ENCODE data around the gene ASB10.

ASB10 gene

GRCh38 chr7:151166629-151167196, 20.3 kb downstream of the ASB10 start:
- no peak overlapping the region for H2BK120ac ChIP-seq (ENCODE audit: insufficient read depth, low read length, poor library complexity)
- no peak overlapping the region for H3K14ac ChIP-seq (ENCODE audit: low read length)
- H2BK12ac ChIP-seq (ENCODE audit: low read length): no peak overlapping the region
- no peak overlapping the region for H3K27ac ChIP-seq (ENCODE audit: low read depth, low read length)
- no peak overlapping the region for H4K91ac ChIP-seq (ENCODE audit: low read depth, low read length)
- H4K12ac ChIP-seq (ENCODE audit: low read depth, low read length): no peak overlapping the region
- peaks cover 52% of the 10 kb centered on the region for H3K27me3 ChIP-seq (ENCODE audit: insufficient read depth, low read length)
- H3K23ac ChIP-seq (ENCODE audit: low read length): no peak overlapping the region
- no peaks in the 10 kb centered on the region for H3K36me3 ChIP-seq (ENCODE audit: control insufficient read depth in 1 of 2, insufficient read depth in 2 of 2, low read length in 2 of 2)
- H3K9ac ChIP-seq (ENCODE audit: low read length): no peak overlapping the region
- no peak overlapping the region for H4K8ac ChIP-seq (ENCODE audit: low read depth, low read length)
- peak overlapping the region; percentile 56 for H2AFZ ChIP-seq (ENCODE audit: insufficient read depth, low read length, poor library complexity)
- H2AK5ac ChIP-seq (ENCODE audit: low read length): no peak overlapping the region
- peaks cover 9% of the 10 kb centered on the region for H3K9me3 ChIP-seq (ENCODE audit: insufficient read depth, low read depth, low read length)
- DNase-seq: peak in 1 of 2 donors; percentile 21
- no peaks in the 10 kb centered on the region for H3K79me2 ChIP-seq (ENCODE audit: control insufficient read depth, insufficient read depth, low read length, poor library complexity)
- H2BK5ac ChIP-seq (ENCODE audit: low read depth, low read length, poor library complexity): no peak overlapping the region
- H3K4me3 ChIP-seq (ENCODE audit: low read depth, low read length): no peak overlapping the region
- peaks cover 5 to 8% of the 10 kb centered on the region in 2 experiments for H3K4me1 ChIP-seq (ENCODE audit: control insufficient read depth in 1 of 2, insufficient read depth in 2 of 2, low read length in 2 of 2)
- no peak overlapping the region for H3K4ac ChIP-seq (ENCODE audit: low read depth, low read length)
- no peak overlapping the region for H3K18ac ChIP-seq (ENCODE audit: low read length)
- no CpG with 5 or more reads among the region's 31 CpGs for WGBS (ENCODE audit: extremely low coverage, insufficient coverage, insufficient read length)
- H3K79me1 ChIP-seq (ENCODE audit: low read length): no peaks in the 10 kb centered on the region
- H3K4me2 ChIP-seq (ENCODE audit: low read length): peak overlapping the region; percentile 85

- H3K9me3 ChIP-seq (ENCODE audit: insufficient read depth, low read depth, low read length): no peaks in the 10 kb centered on the region
- no peak overlapping the region for H3K23ac ChIP-seq (ENCODE audit: low read length)
- no CpG with 5 or more reads among the region's 1 CpG for WGBS (ENCODE audit: extremely low coverage, insufficient coverage, insufficient read length)
- H3K18ac ChIP-seq (ENCODE audit: low read length): no peak overlapping the region
- no peak overlapping the region for H2BK5ac ChIP-seq (ENCODE audit: low read depth, low read length, poor library complexity)
- H3K9ac ChIP-seq (ENCODE audit: low read length): no peak overlapping the region
- no peak overlapping the region for H4K91ac ChIP-seq (ENCODE audit: low read depth, low read length)
- no peaks in the 10 kb centered on the region for H3K79me1 ChIP-seq (ENCODE audit: low read length)
- H2BK120ac ChIP-seq (ENCODE audit: insufficient read depth, low read length, poor library complexity): no peak overlapping the region
- H4K12ac ChIP-seq (ENCODE audit: low read depth, low read length): no peak overlapping the region
- H2BK12ac ChIP-seq (ENCODE audit: low read length): no peak overlapping the region
- peaks cover 23% of the 10 kb centered on the region for H3K27me3 ChIP-seq (ENCODE audit: insufficient read depth, low read length)
- H3K14ac ChIP-seq (ENCODE audit: low read length): no peak overlapping the region
- H3K4me2 ChIP-seq (ENCODE audit: low read length): no peak overlapping the region
- no peak overlapping the region for H3K27ac ChIP-seq (ENCODE audit: low read depth, low read length)
- H3K4me3 ChIP-seq (ENCODE audit: low read depth, low read length): no peak overlapping the region
- no peaks in the 10 kb centered on the region for H3K36me3 ChIP-seq (ENCODE audit: control insufficient read depth in 1 of 2, insufficient read depth in 2 of 2, low read length in 2 of 2)
- no peak for DNase-seq
- no peak overlapping the region for H2AFZ ChIP-seq (ENCODE audit: insufficient read depth, low read length, poor library complexity)
- H3K4ac ChIP-seq (ENCODE audit: low read depth, low read length): no peak overlapping the region
- peaks cover 0 to 2% of the 10 kb centered on the region in 2 experiments for H3K4me1 ChIP-seq (ENCODE audit: control insufficient read depth in 1 of 2, insufficient read depth in 2 of 2, low read length in 2 of 2)
- H3K79me2 ChIP-seq (ENCODE audit: control insufficient read depth, insufficient read depth, low read length, poor library complexity): no peaks in the 10 kb centered on the region
- no peak overlapping the region for H2AK5ac ChIP-seq (ENCODE audit: low read length)
- H4K8ac ChIP-seq (ENCODE audit: low read depth, low read length): no peak overlapping the region
Observed at GRCh38 chr7:151161757-151162156, 25.3 kb downstream of the ASB10 start.

- H4K91ac ChIP-seq (ENCODE audit: low read depth, low read length): no peak overlapping the region
- H4K8ac ChIP-seq (ENCODE audit: low read depth, low read length): no peak overlapping the region
Observed at GRCh38 chr7:151157645-151158329, 29.3 kb downstream of the ASB10 start.

GRCh38 chr7:151152643-151153513, 34.2 kb downstream of the ASB10 start:
- Histone ChIP-seq H4K8ac (ENCODE audit: low read depth, low read length) (no peak overlapping the region), H2AK5ac (ENCODE audit: low read length) (no peak overlapping the region), H2BK12ac (ENCODE audit: low read length) (no peak overlapping the region), H3K9me3 (ENCODE audit: insufficient read depth, low read depth, low read length) (no peaks in the 10 kb centered on the region), H3K27me3 (ENCODE audit: insufficient read depth, low read length) (no peaks in the 10 kb centered on the region), H3K14ac (ENCODE audit: low read length) (no peak overlapping the region), H3K4ac (ENCODE audit: low read depth, low read length) (no peak overlapping the region), H3K4me1 (ENCODE audit: control insufficient read depth in 1 of 2, insufficient read depth in 2 of 2, low read length in 2 of 2) (no peaks in the 10 kb centered on the region), H2BK5ac (ENCODE audit: low read depth, low read length, poor library complexity) (no peak overlapping the region), H3K36me3 (ENCODE audit: control insufficient read depth in 1 of 2, insufficient read depth in 2 of 2, low read length in 2 of 2) (no peaks in the 10 kb centered on the region), H3K23ac (ENCODE audit: low read length) (no peak overlapping the region), H2AFZ (ENCODE audit: insufficient read depth, low read length, poor library complexity) (no peak overlapping the region), H4K12ac (ENCODE audit: low read depth, low read length) (no peak overlapping the region), H3K4me3 (ENCODE audit: low read depth, low read length) (no peak overlapping the region), H3K79me2 (ENCODE audit: control insufficient read depth, insufficient read depth, low read length, poor library complexity) (no peaks in the 10 kb centered on the region), H3K27ac (ENCODE audit: low read depth, low read length) (no peak overlapping the region), H3K18ac (ENCODE audit: low read length) (no peak overlapping the region), H3K4me2 (ENCODE audit: low read length) (no peak overlapping the region), H3K9ac (ENCODE audit: low read length) (no peak overlapping the region), H3K79me1 (ENCODE audit: low read length) (no peaks in the 10 kb centered on the region), H2BK120ac (ENCODE audit: insufficient read depth, low read length, poor library complexity) (no peak overlapping the region), H4K91ac (ENCODE audit: low read depth, low read length) (no peak overlapping the region)
- no peak for DNase-seq
- no CpG with 5 or more reads among the region's 6 CpGs for WGBS (ENCODE audit: extremely low coverage, insufficient coverage, insufficient read length)

More at GRCh38 chr7:151157645-151158329, 29.3 kb downstream of the ASB10 start:
- Histone ChIP-seq H3K18ac (ENCODE audit: low read length) (no peak overlapping the region), H2AK5ac (ENCODE audit: low read length) (no peak overlapping the region), H2AFZ (ENCODE audit: insufficient read depth, low read length, poor library complexity) (no peak overlapping the region), H2BK120ac (ENCODE audit: insufficient read depth, low read length, poor library complexity) (no peak overlapping the region), H3K23ac (ENCODE audit: low read length) (no peak overlapping the region), H2BK12ac (ENCODE audit: low read length) (no peak overlapping the region), H3K9me3 (ENCODE audit: insufficient read depth, low read depth, low read length) (no peaks in the 10 kb centered on the region), H3K4ac (ENCODE audit: low read depth, low read length) (no peak overlapping the region), H3K27me3 (ENCODE audit: insufficient read depth, low read length) (no peaks in the 10 kb centered on the region), H3K36me3 (ENCODE audit: control insufficient read depth in 1 of 2, insufficient read depth in 2 of 2, low read length in 2 of 2) (no peaks in the 10 kb centered on the region), H3K14ac (ENCODE audit: low read length) (no peak overlapping the region), H3K4me3 (ENCODE audit: low read depth, low read length) (no peak overlapping the region), H3K4me1 (ENCODE audit: control insufficient read depth in 1 of 2, insufficient read depth in 2 of 2, low read length in 2 of 2) (no peaks in the 10 kb centered on the region), H3K79me1 (ENCODE audit: low read length) (no peaks in the 10 kb centered on the region), H3K4me2 (ENCODE audit: low read length) (no peak overlapping the region), H3K9ac (ENCODE audit: low read length) (no peak overlapping the region), H4K12ac (ENCODE audit: low read depth, low read length) (no peak overlapping the region), H3K27ac (ENCODE audit: low read depth, low read length) (no peak overlapping the region), H3K79me2 (ENCODE audit: control insufficient read depth, insufficient read depth, low read length, poor library complexity) (no peaks in the 10 kb centered on the region), H2BK5ac (ENCODE audit: low read depth, low read length, poor library complexity) (no peak overlapping the region)
- DNase-seq: no peak
- WGBS (ENCODE audit: extremely low coverage, insufficient coverage, insufficient read length): 100% methylated on average over 1 of the region's 7 CpGs
